Astrocyte (in vitro differentiated cells and primary cell): ENCODE results near the gene COMMD10.

Experiments used
- CTCF ChIP-seq: IDR thresholded peaks from 2 replicates; pipeline ENCODE4 v1.5.1; 2011; ENCODE audit warnings: low read depth, mild to moderate bottlenecking, inconsistent platforms, low read length, moderate library complexity; ENCODE audit not compliant: insufficient read depth
- EZH2 ChIP-seq: IDR thresholded peaks from 2 replicates; pipeline ENCODE4 v1.6.1; 2012; ENCODE audit warnings: mild to moderate bottlenecking, low read length, inconsistent platforms; ENCODE audit not compliant: insufficient read depth

- TF ChIP-seq CTCF: no peak
- TF ChIP-seq EZH2: no peak
Observed at GRCh38 chr5:116045821-116046220, 39.0 kb upstream of the COMMD10 start.
